Left lobe of liver (tissue), 1 donor: Measurements from ENCODE around the gene OR52R1. TPM values are rescaled to one million over a fixed set of nuclear protein-coding genes. Genes with fewer than 3 reads are reported as not detected.

Source experiments
- total RNA-seq: library from RNA; stranded (reverse); gene quantifications from one replicate; pipeline ENCODE4 v1.2.1, GENCODE V29; 2021
- donor health status: DM: no; HTN: yes; CAD: no.

OR52R1 gene
- total RNA-seq, 1 donor from 2014 or later, result not detected

Other genes starting within 250 kb of the OR52R1 start
- not detected for gene OR52I2, start 222.6 kb downstream of the OR52R1 start, total RNA-seq
- gene OR52I1, start 210.3 kb downstream of the OR52R1 start, total RNA-seq, result not detected
- gene TRIM68, start 196.1 kb downstream of the OR52R1 start, total RNA-seq, result 4.5 TPM
- not detected for gene OR51D1, start 166.9 kb downstream of the OR52R1 start, total RNA-seq
- not detected for gene OR51E1, start 160.4 kb downstream of the OR52R1 start, total RNA-seq
- gene OR51E2, start 106.5 kb downstream of the OR52R1 start, total RNA-seq, result not detected
- gene MMP26, start 99.6 kb downstream of the OR52R1 start, total RNA-seq, result not detected
- not detected for gene OR51F1, start 34.4 kb downstream of the OR52R1 start, total RNA-seq
- gene OR51F2, start 16.9 kb upstream of the OR52R1 start, total RNA-seq, result not detected
- gene OR51S1, start 44.8 kb upstream of the OR52R1 start, total RNA-seq, result not detected
- not detected for gene OR51T1, start 77.5 kb upstream of the OR52R1 start, total RNA-seq
- gene OR51A7, start 99.4 kb upstream of the OR52R1 start, total RNA-seq, result not detected
- not detected for gene OR51G2, start 115.0 kb upstream of the OR52R1 start, total RNA-seq
- not detected for gene OR51G1, start 120.0 kb upstream of the OR52R1 start, total RNA-seq
- not detected for gene OR51A4, start 143.2 kb upstream of the OR52R1 start, total RNA-seq
- gene OR51A2, start 151.3 kb upstream of the OR52R1 start, total RNA-seq, result not detected
- gene OR51L1, start 190.5 kb upstream of the OR52R1 start, total RNA-seq, result not detected
- gene OR52J3, start 242.1 kb upstream of the OR52R1 start, total RNA-seq, result not detected